BLaER1 (cell line): ENCODE results near the gene SLC25A19.
"Not testable (repeated sequence)": the region's sequence is repeated elsewhere in the genome, so short reads cannot be mapped to it uniquely, and the experiment has no call there.

ENCODE experiments used
- H3K27ac ChIP-seq: shearing (Covaris generic); formaldehyde crosslinking; 2 replicates; pipeline ENCODE4 v1.8.1; 2022
- H3K27me3 ChIP-seq: shearing (Covaris generic); formaldehyde crosslinking; 2 replicates; pipeline ENCODE4 v1.8.1; 2022
- H3K36me3 ChIP-seq: shearing (Covaris generic); formaldehyde crosslinking; 2 replicates; pipeline ENCODE4 v1.8.1; 2022
- H3K4me1 ChIP-seq: shearing (Covaris generic); formaldehyde crosslinking; 2 replicates; pipeline ENCODE4 v1.8.1; 2022
- H3K4me2 ChIP-seq: shearing (Covaris generic); formaldehyde crosslinking; 2 replicates; pipeline ENCODE4 v1.8.1; 2022
- H3K4me3 ChIP-seq: shearing (Covaris generic); formaldehyde crosslinking; 2 replicates; pipeline ENCODE4 v1.8.1; 2022
- H3K9ac ChIP-seq: shearing (Covaris generic); formaldehyde crosslinking; 2 replicates; pipeline ENCODE4 v1.8.1; 2022
- H3K9me3 ChIP-seq: shearing (Covaris generic); formaldehyde crosslinking; 2 replicates; pipeline ENCODE4 v1.8.1; 2022
- H4K20me1 ChIP-seq: shearing (Covaris generic); formaldehyde crosslinking; 2 replicates; pipeline ENCODE4 v1.8.1; 2022
- Cebpa-rat ChIP-seq: shearing (Covaris generic); IDR thresholded peaks from 2 replicates; pipeline ENCODE4 v1.8.1; 2022

The SLC25A19 gene

GRCh38 chr17:75261336-75262111, 27.7 kb downstream of the SLC25A19 start, which contains the start of the genes GGA3 and MRPS7:
TSS of gene GGA3 (minus strand) at chr17:75261606. CDS start at chr17:75261587, 19 bp downstream.
TSS of gene MRPS7 (plus strand) at chr17:75261879. CDS start at chr17:75261901, 22 bp downstream.
- H3K27ac ChIP-seq = peak within 1 kb of the TSS; percentile 95
- H3K4me3 ChIP-seq = peak within 1 kb of the TSS; percentile 85
- TF ChIP-seq Cebpa-rat = no peak
- peaks cover 33% of the 10 kb centered on the region for H4K20me1 ChIP-seq
- H3K36me3 ChIP-seq = peaks cover 42% of the 10 kb centered on the region
- peak within 1 kb of the TSS; percentile 96 for H3K9ac ChIP-seq
- H3K9me3 ChIP-seq = no peaks in the 10 kb centered on the region
- H3K4me1 ChIP-seq = peaks cover 35% of the 10 kb centered on the region
- H3K4me2 ChIP-seq = peak within 1 kb of the TSS; percentile 91
- H3K27me3 ChIP-seq = no peaks in the 10 kb centered on the region

- peak overlapping the region; percentile 89 for H3K4me2 ChIP-seq
- H3K4me3 ChIP-seq = peak overlapping the region; percentile 85
- H3K9ac ChIP-seq = peak overlapping the region; percentile 96
- peaks cover 35% of the 10 kb centered on the region for H3K36me3 ChIP-seq
- no peaks in the 10 kb centered on the region for H3K9me3 ChIP-seq
- no peaks in the 10 kb centered on the region for H3K27me3 ChIP-seq
- TF ChIP-seq Cebpa-rat = no peak
- H3K4me1 ChIP-seq = peaks cover 35% of the 10 kb centered on the region
- H4K20me1 ChIP-seq = peaks cover 33% of the 10 kb centered on the region
- peak overlapping the region; percentile 95 for H3K27ac ChIP-seq
Measured at GRCh38 chr17:75260641-75261335, 28.4 kb downstream of the SLC25A19 start.

- peaks cover 56% of the 10 kb centered on the region for H4K20me1 ChIP-seq
Measured at GRCh38 chr17:75257228-75257627, 32.0 kb downstream of the SLC25A19 start.

GRCh38 chr17:75255954-75256698, 33.1 kb downstream of the SLC25A19 start:
- Histone ChIP-seq H3K4me1 (peaks cover 29% of the 10 kb centered on the region), H4K20me1 (peaks cover 67% of the 10 kb centered on the region)
- H3K36me3 ChIP-seq, H3K4me2 ChIP-seq, H3K27me3 ChIP-seq, H3K27ac ChIP-seq, H3K9me3 ChIP-seq, H3K9ac ChIP-seq, H3K4me3 ChIP-seq: not testable (repeated sequence)

More at GRCh38 chr17:75257228-75257627, 32.0 kb downstream of the SLC25A19 start:
- H3K9me3 ChIP-seq, H3K27ac ChIP-seq, H3K4me2 ChIP-seq, H3K36me3 ChIP-seq, H3K9ac ChIP-seq, H3K27me3 ChIP-seq, H3K4me3 ChIP-seq: not testable (repeated sequence)
- peaks cover 19% of the 10 kb centered on the region for H3K4me1 ChIP-seq

- peak overlapping the region; percentile 85 for H3K4me2 ChIP-seq
Measured at GRCh38 chr17:75252039-75252816, 37.0 kb downstream of the SLC25A19 start.

GRCh38 chr17:75250009-75250471, 39.2 kb downstream of the SLC25A19 start:
- no peaks in the 10 kb centered on the region for H3K27me3 ChIP-seq
- no peaks in the 10 kb centered on the region for H3K9me3 ChIP-seq
- peak overlapping the region; percentile 69 for H3K9ac ChIP-seq
- H3K4me2 ChIP-seq = peak overlapping the region; percentile 85
- peaks cover 55% of the 10 kb centered on the region for H3K4me1 ChIP-seq
- H3K36me3 ChIP-seq = peaks cover 27% of the 10 kb centered on the region
- peaks cover 80% of the 10 kb centered on the region for H4K20me1 ChIP-seq
- peak overlapping the region; percentile 61 for H3K27ac ChIP-seq
- no peak overlapping the region for H3K4me3 ChIP-seq
- no peak for TF ChIP-seq Cebpa-rat

More at GRCh38 chr17:75252039-75252816, 37.0 kb downstream of the SLC25A19 start:
- Histone ChIP-seq H4K20me1 (peaks cover 71% of the 10 kb centered on the region), H3K4me3 (no peak overlapping the region), H3K9ac (no peak overlapping the region; the same call in 1 of the 2 replicates), H3K9me3 (no peaks in the 10 kb centered on the region), H3K36me3 (peaks cover 7% of the 10 kb centered on the region), H3K27me3 (no peaks in the 10 kb centered on the region), H3K27ac (no peak overlapping the region; the same call in 1 of the 2 replicates), H3K4me1 (peaks cover 38% of the 10 kb centered on the region)
- TF ChIP-seq Cebpa-rat = no peak

GRCh38 chr17:75249564-75249963, 39.7 kb downstream of the SLC25A19 start:
- no peaks in the 10 kb centered on the region for H3K27me3 ChIP-seq
- peaks cover 30% of the 10 kb centered on the region for H3K36me3 ChIP-seq
- no peaks in the 10 kb centered on the region for H3K9me3 ChIP-seq
- H3K27ac ChIP-seq = peak overlapping the region; percentile 61
- H3K4me1 ChIP-seq = peaks cover 59% of the 10 kb centered on the region
- H3K4me3 ChIP-seq = no peak overlapping the region
- no peak for TF ChIP-seq Cebpa-rat
- peak overlapping the region; percentile 69 for H3K9ac ChIP-seq
- peaks cover 78% of the 10 kb centered on the region for H4K20me1 ChIP-seq
- H3K4me2 ChIP-seq = peak overlapping the region; percentile 85

GRCh38 chr17:75246404-75246803, 42.8 kb downstream of the SLC25A19 start:
- H3K27ac ChIP-seq = peak overlapping the region; percentile 78
- no peak overlapping the region for H3K4me3 ChIP-seq
- no peaks in the 10 kb centered on the region for H3K9me3 ChIP-seq
- no peak for TF ChIP-seq Cebpa-rat
- peaks cover 69% of the 10 kb centered on the region for H3K4me1 ChIP-seq
- H4K20me1 ChIP-seq = peaks cover 67% of the 10 kb centered on the region
- peaks cover 57% of the 10 kb centered on the region for H3K36me3 ChIP-seq
- peak overlapping the region; percentile 86; the same call in 1 of the 2 replicates for H3K4me2 ChIP-seq
- peak overlapping the region; percentile 68; the same call in 1 of the 2 replicates for H3K9ac ChIP-seq
- no peaks in the 10 kb centered on the region for H3K27me3 ChIP-seq

- H3K4me3 ChIP-seq = peak overlapping the region; percentile 24; the same call in 1 of the 2 replicates
- peak overlapping the region; percentile 78 for H3K27ac ChIP-seq
- peaks cover 53% of the 10 kb centered on the region for H4K20me1 ChIP-seq
- no peaks in the 10 kb centered on the region for H3K27me3 ChIP-seq
- no peaks in the 10 kb centered on the region for H3K9me3 ChIP-seq
- peaks cover 66% of the 10 kb centered on the region for H3K4me1 ChIP-seq
- peak overlapping the region; percentile 68 for H3K9ac ChIP-seq
- TF ChIP-seq Cebpa-rat = no peak
- peaks cover 71% of the 10 kb centered on the region for H3K36me3 ChIP-seq
- peak overlapping the region; percentile 86 for H3K4me2 ChIP-seq
Measured at GRCh38 chr17:75245011-75245410, 44.2 kb downstream of the SLC25A19 start.
